Esophagus squamous epithelium (tissue), 5 donors: ENCODE measurements around the gene INPP4B. TPM values are rescaled to one million over a fixed set of nuclear protein-coding genes. Genes with fewer than 3 reads are reported as not detected.

Experiments
- DNase-seq: peaks from one replicate; lab custom pipeline; 2025; lab: John Stamatoyannopoulos, UW
- H3K27ac ChIP-seq, 4 donors: fragments of 200-600 bp; sonication (generic); one replicate each; pipeline ENCODE4 v1.5.1; 2016 to 2019; ENCODE audit warnings: mild to moderate bottlenecking in 1 of 4
- H3K27me3 ChIP-seq, 4 donors: fragments of 200-600 bp; sonication (generic); 1 replicate in 3 of 4; 2 replicates in 1 of 4; pipeline versions ENCODE4 v1.5.1 to v1.6.0; 2017 to 2021; ENCODE audit warnings: antibody characterized with exemption in 1 of 4
- H3K36me3 ChIP-seq, 3 donors: fragments of 200-600 bp; sonication (generic); one replicate each; pipeline ENCODE4 v1.5.1; 2016 to 2019
- H3K4me1 ChIP-seq, 3 donors: fragments of 200-600 bp; sonication (generic); one replicate each; pipeline ENCODE4 v1.5.1; 2017 to 2019
- H3K4me3 ChIP-seq, 4 donors: fragments of 200-600 bp; sonication (generic); 1 replicate in 3 of 4; 2 replicates in 1 of 4; pipeline ENCODE4 v1.5.1; 2016 to 2019; ENCODE audit warnings: mild to moderate bottlenecking in 2 of 4, moderate library complexity in 1 of 4
- H3K9me3 ChIP-seq, 3 donors: fragments of 200-600 bp; sonication (generic); one replicate each; pipeline ENCODE4 v1.5.1; 2016 to 2019
- POLR2A ChIP-seq, 4 donors: fragments of 450-650 bp; IDR thresholded peaks; one replicate each; pipeline ENCODE4 v1.6.1; 2017; ENCODE audit warnings: antibody characterized with exemption in 4 of 4, mild to moderate bottlenecking in 4 of 4, moderate library complexity in 3 of 4
- WGBS, 2 donors: methylation state at CpG; one replicate each; pipeline ENCODE4 v1.1.5; 2018; 5-methylcytosine and 5-hydroxymethylcytosine counted together
- intact Hi-C: fragments of 100-400 bp; cut with DNase I; formaldehyde crosslinking; loops from one replicate; pipeline ENCODE4 v1.15.0; 2022
- total RNA-seq, 4 donors: library from RNA; depleted of rRNA; stranded (reverse); fragments of >200 nt; gene quantifications; one replicate each; pipeline ENCODE4 v1.1.0, GENCODE V29; 2016
- TF ChIP-seq, protein P1 (sequence below), 6 experiments: fragments of 450-650 bp in 4 of 6; fragments of 200-600 bp in 2 of 6; sonication (generic) in 2 of 6; IDR thresholded peaks; one replicate each; pipeline ENCODE4 v1.5.1; 2016 to 2019; ENCODE audit warnings: antibody characterized with exemption in 6 of 6, mild to moderate bottlenecking in 4 of 6, moderate library complexity in 4 of 6
- donor health status: DM: yes; HTN: yes; CAD: no.

INPP4B gene
- total RNA-seq, 4 donors from 2014 or later, result 14.3 to 49.7 (median 21.3) TPM

DNA sequence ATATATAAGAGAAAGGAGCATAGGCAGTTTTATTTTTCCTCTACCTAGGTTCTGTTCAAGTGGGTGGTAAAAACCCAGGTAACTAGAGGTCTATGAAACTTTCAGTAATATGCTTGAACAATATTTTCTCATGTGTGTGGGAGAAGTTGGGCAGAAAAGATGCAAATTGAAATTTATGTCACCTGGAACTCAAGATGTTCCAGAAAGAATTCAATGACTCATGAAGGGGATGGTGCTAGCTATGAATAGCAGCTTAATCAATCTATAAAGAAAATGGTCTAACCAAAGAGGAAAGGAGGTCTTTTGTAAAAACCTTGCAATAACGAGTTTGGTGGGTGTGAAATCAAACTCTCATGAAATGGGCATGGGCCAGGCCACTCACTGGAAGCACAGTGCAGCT, 263.8 kb downstream of the INPP4B start:
- TF ChIP-seq, protein P1, sequence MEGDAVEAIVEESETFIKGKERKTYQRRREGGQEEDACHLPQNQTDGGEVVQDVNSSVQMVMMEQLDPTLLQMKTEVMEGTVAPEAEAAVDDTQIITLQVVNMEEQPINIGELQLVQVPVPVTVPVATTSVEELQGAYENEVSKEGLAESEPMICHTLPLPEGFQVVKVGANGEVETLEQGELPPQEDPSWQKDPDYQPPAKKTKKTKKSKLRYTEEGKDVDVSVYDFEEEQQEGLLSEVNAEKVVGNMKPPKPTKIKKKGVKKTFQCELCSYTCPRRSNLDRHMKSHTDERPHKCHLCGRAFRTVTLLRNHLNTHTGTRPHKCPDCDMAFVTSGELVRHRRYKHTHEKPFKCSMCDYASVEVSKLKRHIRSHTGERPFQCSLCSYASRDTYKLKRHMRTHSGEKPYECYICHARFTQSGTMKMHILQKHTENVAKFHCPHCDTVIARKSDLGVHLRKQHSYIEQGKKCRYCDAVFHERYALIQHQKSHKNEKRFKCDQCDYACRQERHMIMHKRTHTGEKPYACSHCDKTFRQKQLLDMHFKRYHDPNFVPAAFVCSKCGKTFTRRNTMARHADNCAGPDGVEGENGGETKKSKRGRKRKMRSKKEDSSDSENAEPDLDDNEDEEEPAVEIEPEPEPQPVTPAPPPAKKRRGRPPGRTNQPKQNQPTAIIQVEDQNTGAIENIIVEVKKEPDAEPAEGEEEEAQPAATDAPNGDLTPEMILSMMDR (IDR thresholded peaks at IDR 0.05), result no peak
- DNase-seq, result no peak
- H3K27me3 ChIP-seq, result no peaks in the 10 kb centered on the region
- intact Hi-C loops, result no loop called here
- H3K27ac ChIP-seq, result no peak overlapping the region
- H3K4me3 ChIP-seq, result no peak overlapping the region
- whole genome bisulfite sequencing, 2 donors, result 8 to 21% methylated on average over 1 of the region's 1 CpG
- H3K36me3 ChIP-seq, result no peaks in the 10 kb centered on the region
- no peaks in the 10 kb centered on the region for H3K9me3 ChIP-seq
- no peaks in the 10 kb centered on the region for H3K4me1 ChIP-seq

DNA sequence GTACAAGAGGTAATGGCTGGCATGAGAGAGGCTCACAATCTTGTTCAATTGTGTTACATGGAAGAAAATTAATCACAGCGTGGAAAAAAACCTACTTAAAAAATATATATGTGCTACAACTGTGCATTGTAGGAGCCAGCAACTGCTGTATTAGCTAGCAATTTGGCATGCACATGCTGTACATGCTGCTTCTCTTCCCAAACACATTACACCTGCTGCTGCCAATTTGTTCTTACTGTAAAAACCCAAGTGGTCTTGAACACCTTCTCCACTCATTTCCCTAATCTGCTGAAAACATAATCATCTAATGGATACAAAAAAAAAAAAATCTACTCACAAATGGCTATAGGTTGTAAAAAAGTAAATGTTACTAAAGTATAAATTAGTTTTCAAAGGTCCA, 264.2 kb downstream of the INPP4B start:
- TF ChIP-seq POLR2A (IDR thresholded peaks at IDR 0.05), result no peak
- TF ChIP-seq, protein P1 (IDR thresholded peaks at IDR 0.05), result no peak
- Histone ChIP-seq H3K4me3 (no peak overlapping the region), H3K4me1 (no peaks in the 10 kb centered on the region), H3K36me3 (no peaks in the 10 kb centered on the region), H3K9me3 (no peaks in the 10 kb centered on the region), H3K27me3 (no peaks in the 10 kb centered on the region), H3K27ac (no peak overlapping the region)
- intact Hi-C loops, result no loop called here
- no peak for DNase-seq
- 94 to 95% methylated on average over 1 of the region's 1 CpG for WGBS, 2 donors

DNA sequence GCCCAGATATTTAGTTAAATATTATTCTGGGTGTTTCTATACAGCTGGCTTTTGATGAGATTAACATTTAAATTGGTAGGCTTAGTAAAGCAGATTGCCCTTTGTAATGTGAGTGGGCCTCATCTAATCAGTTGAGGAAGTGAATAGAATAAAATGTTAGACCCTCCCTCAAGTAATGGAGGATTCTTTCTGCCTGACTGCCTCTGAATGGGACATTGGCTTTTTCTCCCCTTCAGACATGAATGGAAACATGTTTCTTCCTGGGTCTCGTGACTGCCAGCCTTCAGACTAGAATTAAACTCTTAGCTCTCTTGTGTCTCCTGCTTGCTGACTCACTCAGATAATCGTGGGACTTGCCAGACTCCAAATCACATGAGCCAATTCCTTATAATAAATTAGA, 266.7 kb downstream of the INPP4B start:
- H3K9me3 ChIP-seq, result no peaks in the 10 kb centered on the region
- no peaks in the 10 kb centered on the region for H3K36me3 ChIP-seq
- H3K4me1 ChIP-seq, result no peaks in the 10 kb centered on the region
- no peak for TF ChIP-seq POLR2A (IDR thresholded peaks at IDR 0.05)
- TF ChIP-seq, protein P1 (IDR thresholded peaks at IDR 0.05), result no peak
- 46 to 49% methylated on average over 2 of the region's 2 CpGs for WGBS, 2 donors
- H3K27ac ChIP-seq, result no peak overlapping the region
- intact Hi-C loops, result no loop called here
- no peak overlapping the region for H3K4me3 ChIP-seq
- no peak for DNase-seq
- H3K27me3 ChIP-seq, result no peaks in the 10 kb centered on the region

DNA sequence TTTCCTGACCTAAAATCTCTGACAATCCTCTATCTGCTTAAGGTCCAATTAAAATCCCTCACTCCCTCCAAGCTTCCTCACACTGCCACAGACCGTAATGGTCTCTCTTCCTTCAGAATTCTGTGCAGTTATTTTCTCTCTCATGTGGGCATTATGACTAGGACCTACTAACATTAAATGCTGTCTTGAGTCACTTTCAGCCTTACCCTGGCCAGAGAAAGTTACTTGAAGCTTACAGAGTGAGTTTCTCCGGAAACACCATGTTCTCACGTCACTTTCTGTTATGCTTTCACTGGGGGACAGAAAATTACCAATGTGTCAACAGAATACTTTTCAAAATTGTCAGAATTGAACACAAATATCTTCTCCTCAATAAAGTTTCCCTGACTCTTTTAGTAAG, 271.8 kb downstream of the INPP4B start:
- Histone ChIP-seq H3K27me3 (no peaks in the 10 kb centered on the region), H3K27ac (no peak overlapping the region), H3K36me3 (no peaks in the 10 kb centered on the region), H3K4me1 (no peaks in the 10 kb centered on the region), H3K9me3 (no peaks in the 10 kb centered on the region), H3K4me3 (no peak overlapping the region)
- intact Hi-C loops, result no loop called here
- DNase-seq, result no peak
- TF ChIP-seq POLR2A (IDR thresholded peaks at IDR 0.05), result no peak
- TF ChIP-seq, protein P1 (IDR thresholded peaks at IDR 0.05), result no peak
- WGBS, 2 donors, result 75 to 78% methylated on average over 3 of the region's 3 CpGs

DNA sequence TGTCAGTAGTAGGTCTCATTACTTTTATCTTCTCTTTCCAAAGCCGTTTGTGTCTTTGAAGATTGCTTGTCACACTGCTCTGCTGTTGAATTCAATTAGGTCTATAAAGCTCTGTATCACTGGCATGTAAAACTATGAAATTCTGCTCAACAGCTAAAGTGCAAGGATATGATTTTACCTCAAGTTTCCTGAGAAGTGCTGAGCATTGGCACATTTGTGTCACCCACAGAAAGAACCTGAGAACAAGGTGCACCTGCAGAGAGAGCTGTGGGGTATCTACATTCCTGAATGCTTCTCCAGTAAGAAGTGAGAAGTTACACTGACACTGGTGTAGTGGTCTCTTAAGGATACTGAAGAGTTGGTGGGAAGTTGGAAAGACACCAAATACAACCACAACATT, 274.0 kb downstream of the INPP4B start:
- no peak overlapping the region for H3K4me3 ChIP-seq
- H3K9me3 ChIP-seq, result no peaks in the 10 kb centered on the region
- H3K36me3 ChIP-seq, result no peaks in the 10 kb centered on the region
- H3K4me1 ChIP-seq, result peaks cover 0 to 15% (median 0%) of the 10 kb centered on the region in 3 donors
- H3K27me3 ChIP-seq, result no peaks in the 10 kb centered on the region
- 76 to 79% methylated on average over 1 of the region's 1 CpG for WGBS, 2 donors
- H3K27ac ChIP-seq, result no peak overlapping the region
- intact Hi-C loops, result no loop called here
- DNase-seq, result no peak
- TF ChIP-seq POLR2A (IDR thresholded peaks at IDR 0.05), result no peak
- TF ChIP-seq, protein P1 (IDR thresholded peaks at IDR 0.05), result no peak
